NT2/D1 (cell line): Measurements from ENCODE around the gene ENTPD2.

ENCODE experiments used
- DNase-seq: peaks from one replicate; pipeline ENCODE4 v3.0.0-alpha.2; 2011; ENCODE audit warnings: low read depth, low spot score
- H3K27me3 ChIP-seq: 2 replicates; pipeline ENCODE4 v1.6.0; 2011; ENCODE audit warnings: mild to moderate bottlenecking; ENCODE audit not compliant: insufficient read length, insufficient read depth
- H3K36me3 ChIP-seq: 2 replicates; pipeline ENCODE4 v1.6.1; 2011; ENCODE audit warnings: mild to moderate bottlenecking, low read length, mixed read lengths; ENCODE audit not compliant: insufficient read depth, insufficient read length
- H3K4me1 ChIP-seq: 2 replicates; pipeline ENCODE4 v1.5.1; 2011; ENCODE audit not compliant: insufficient read depth, insufficient read length
- H3K4me3 ChIP-seq: 2 replicates; pipeline ENCODE4 v1.5.1; 2011; ENCODE audit warnings: low read depth; ENCODE audit not compliant: insufficient read length
- H3K9ac ChIP-seq: 2 replicates; pipeline ENCODE4 v1.6.0; 2011; ENCODE audit warnings: low read depth; ENCODE audit not compliant: insufficient read length
- H3K9me3 ChIP-seq: 2 replicates; pipeline ENCODE4 v1.5.1; 2011; ENCODE audit warnings: mild to moderate bottlenecking, low read length; ENCODE audit not compliant: insufficient read depth
- SUZ12 ChIP-seq: IDR thresholded peaks from 2 replicates; pipeline ENCODE4 v1.6.1; 2011; ENCODE audit not compliant: insufficient read length, insufficient read depth; ENCODE audit errors: extremely low read depth
- YY1 ChIP-seq: IDR thresholded peaks from 2 replicates; pipeline ENCODE4 v1.6.1; 2011; ENCODE audit not compliant: insufficient read length, insufficient read depth
- ZNF274 ChIP-seq: IDR thresholded peaks from 2 replicates; pipeline ENCODE4 v1.6.1; 2011; ENCODE audit warnings: mild to moderate bottlenecking, low read depth, low read length

ENTPD2 gene

GRCh38 chr9:137027369-137028262 is 26.2 kb downstream of the ENTPD2 start, which contains the start of gene ABCA2:
ABCA2 (minus strand) TSS chr9:137028237; CDS start chr9:137028140, 97 bp downstream.
- Histone ChIP-seq H3K9ac (peak within 1 kb of the TSS; percentile 75), H3K27me3 (peaks cover 34% of the 10 kb centered on the region), H3K9me3 (no peaks in the 10 kb centered on the region), H3K36me3 (no peaks in the 10 kb centered on the region), H3K4me1 (peaks cover 45% of the 10 kb centered on the region), H3K4me3 (peak within 1 kb of the TSS; percentile 45)
- DNase-seq, result no peak
- no peak for TF ChIP-seq YY1
- TF ChIP-seq SUZ12, result peak; percentile 15

GRCh38 chr9:137026828-137027227 is 27.0 kb downstream of the ENTPD2 start:
- TF ChIP-seq YY1 (no peak), SUZ12 (no peak), ZNF274 (no peak)
- H3K9me3 ChIP-seq, result no peaks in the 10 kb centered on the region
- H3K9ac ChIP-seq, result peak overlapping the region; percentile 72
- peaks cover 47% of the 10 kb centered on the region for H3K4me1 ChIP-seq
- H3K27me3 ChIP-seq, result peaks cover 34% of the 10 kb centered on the region
- H3K4me3 ChIP-seq, result no peak overlapping the region
- DNase-seq, result no peak
- no peaks in the 10 kb centered on the region for H3K36me3 ChIP-seq

- Histone ChIP-seq H3K9me3 (no peaks in the 10 kb centered on the region), H3K9ac (no peak overlapping the region), H3K27me3 (peaks cover 34% of the 10 kb centered on the region), H3K36me3 (no peaks in the 10 kb centered on the region), H3K4me3 (no peak overlapping the region), H3K4me1 (peaks cover 47% of the 10 kb centered on the region)
- no peak for DNase-seq
- TF ChIP-seq SUZ12 (no peak), ZNF274 (no peak), YY1 (no peak)
Observed at GRCh38 chr9:137026384-137026783, 27.5 kb downstream of the ENTPD2 start.

GRCh38 chr9:137025517-137025966 is 28.3 kb downstream of the ENTPD2 start:
- peak overlapping the region; percentile 32 for H3K9ac ChIP-seq
- no peak overlapping the region for H3K4me3 ChIP-seq
- no peak for DNase-seq
- no peaks in the 10 kb centered on the region for H3K9me3 ChIP-seq
- TF ChIP-seq ZNF274 (no peak), YY1 (no peak), SUZ12 (no peak)
- H3K27me3 ChIP-seq, result peaks cover 34% of the 10 kb centered on the region
- peaks cover 50% of the 10 kb centered on the region for H3K4me1 ChIP-seq
- no peaks in the 10 kb centered on the region for H3K36me3 ChIP-seq

GRCh38 chr9:137023583-137023991 is 30.3 kb downstream of the ENTPD2 start:
- Histone ChIP-seq H3K9ac (peak overlapping the region; percentile 45), H3K4me1 (peaks cover 42% of the 10 kb centered on the region), H3K36me3 (no peaks in the 10 kb centered on the region), H3K27me3 (peaks cover 24% of the 10 kb centered on the region), H3K9me3 (no peaks in the 10 kb centered on the region), H3K4me3 (no peak overlapping the region)
- no peak for TF ChIP-seq YY1
- TF ChIP-seq ZNF274, result no peak
- TF ChIP-seq SUZ12, result no peak
- no peak for DNase-seq

- H3K27me3 ChIP-seq, result peaks cover 21% of the 10 kb centered on the region
- no peak for DNase-seq
- no peaks in the 10 kb centered on the region for H3K36me3 ChIP-seq
- H3K9ac ChIP-seq, result peak overlapping the region; percentile 45
- no peak overlapping the region for H3K4me3 ChIP-seq
- H3K9me3 ChIP-seq, result no peaks in the 10 kb centered on the region
- H3K4me1 ChIP-seq, result peaks cover 39% of the 10 kb centered on the region
- no peak for TF ChIP-seq YY1
- no peak for TF ChIP-seq ZNF274
- no peak for TF ChIP-seq SUZ12
Observed at GRCh38 chr9:137023157-137023556, 30.7 kb downstream of the ENTPD2 start.

- Histone ChIP-seq H3K4me3 (no peak overlapping the region), H3K4me1 (peaks cover 38% of the 10 kb centered on the region), H3K9me3 (no peaks in the 10 kb centered on the region), H3K36me3 (no peaks in the 10 kb centered on the region), H3K9ac (no peak overlapping the region), H3K27me3 (peaks cover 20% of the 10 kb centered on the region)
- TF ChIP-seq YY1 (no peak), SUZ12 (no peak), ZNF274 (no peak)
- no peak for DNase-seq
Observed at GRCh38 chr9:137022662-137023008, 31.2 kb downstream of the ENTPD2 start.
